Measurements from ENCODE around the gene SLC9A4. TPM values are rescaled to one million over a fixed set of nuclear protein-coding genes. Genes with fewer than 3 reads are reported as not detected.

SLC9A4 gene
- total RNA-seq, 1 experiment from 2014 or later: 0.07 TPM

GRCh38 chr2:102483086-102483485 is 10.1 kb downstream of the SLC9A4 start:
- Histone ChIP-seq H3K9me2 (ENCODE audit: insufficient read depth) (no peaks in the 10 kb centered on the region), H2AFZ (ENCODE audit: low read depth, low read length, poor library complexity, severe bottlenecking) (no peak overlapping the region), H3K9ac (ENCODE audit: low read length) (no peak overlapping the region), H3K27me3 (ENCODE audit: insufficient read depth, low read length) (peaks cover 8% of the 10 kb centered on the region; the same call in 1 of the 2 replicates), H3K4me1 (ENCODE audit: control insufficient read depth in 1 of 2, insufficient read depth in 2 of 2, low read length in 2 of 2) (no peaks in the 10 kb centered on the region; a peak in 1 of 4 replicates), H3K9me3 (ENCODE audit: control insufficient read depth in 1 of 2, insufficient read depth in 1 of 2, low read depth in 1 of 2, low read length in 2 of 2) (no peaks in the 10 kb centered on the region), H3K79me2 (ENCODE audit: insufficient read depth, low read length) (no peaks in the 10 kb centered on the region), H3K4me3 (replicated peaks in 1 of 2; ENCODE audit: low read depth in 1 of 2, low read length in 2 of 2) (no peak overlapping the region), H3K4me2 (ENCODE audit: low read length) (no peak overlapping the region), H3K36me3 (ENCODE audit: control insufficient read depth in 1 of 2, insufficient read depth in 2 of 2, low read length in 2 of 2) (no peaks in the 10 kb centered on the region), H3K27ac (ENCODE audit: low read depth, low read length) (no peak overlapping the region), H4K20me1 (ENCODE audit: insufficient read depth) (no peaks in the 10 kb centered on the region)
- ChIA-PET POLR2A (no interaction called here), CTCF (interaction anchor here (2.6 kb wide), 1 partner anchor 10 kb away, joined by 14 read pairs; the partner anchor contains the start of gene SLC9A4), RAD21 (ENCODE audit: low non-redundant PET in 1 of 2, low total read pairs in 2 of 2, uncharacterized antibody in 2 of 2, unreplicated experiment in 2 of 2) (no interaction called here)
- no peak for ATAC-seq
- BruUV-seq (replicated peaks): no TSS peak
- intact Hi-C loops (cut with micrococcal nuclease): no loop called here
- TF ChIP-seq POLR2A (IDR thresholded peaks at IDR 0.05; ENCODE audit: borderline replicate concordance, extremely low read depth, insufficient read depth, insufficient read length) (no peak), EGR1 (IDR thresholded peaks at IDR 0.05; ENCODE audit: low read depth) (no peak), FOSL1 (IDR thresholded peaks at IDR 0.05; ENCODE audit: low read depth) (no peak), EZH2 (IDR thresholded peaks at IDR 0.05) (no peak), TCF7L2 (IDR thresholded peaks at IDR 0.05; ENCODE audit: borderline replicate concordance, extremely low read depth, insufficient read depth, insufficient read length) (no peak), EZH2phosphoT487 (IDR thresholded peaks at IDR 0.05; ENCODE audit: borderline replicate concordance) (no peak), ELF1 (IDR thresholded peaks at IDR 0.05; ENCODE audit: borderline replicate concordance, low read depth) (no peak), ZBTB33 (IDR thresholded peaks at IDR 0.05; ENCODE audit: extremely low read depth, insufficient replicate concordance, low read length) (no peak), RAD21 (IDR thresholded peaks at IDR 0.05; ENCODE audit: low read depth) (no peak), SIN3A (IDR thresholded peaks at IDR 0.05; ENCODE audit: low read depth) (no peak), ZNF274 (IDR thresholded peaks at IDR 0.05; ENCODE audit: low read depth, low read length) (no peak), SRF (IDR thresholded peaks at IDR 0.05; ENCODE audit: low read depth) (no peak), CBX3 (IDR thresholded peaks at IDR 0.05; ENCODE audit: low read depth) (no peak), CEBPB (IDR thresholded peaks at IDR 0.05; ENCODE audit: low read depth) (no peak), JUND (IDR thresholded peaks at IDR 0.05) (no peak), YY1 (IDR thresholded peaks at IDR 0.05; ENCODE audit: extremely low read depth, insufficient replicate concordance, low read depth, low read length) (no peak)
- TF ChIP-seq, protein P1, sequence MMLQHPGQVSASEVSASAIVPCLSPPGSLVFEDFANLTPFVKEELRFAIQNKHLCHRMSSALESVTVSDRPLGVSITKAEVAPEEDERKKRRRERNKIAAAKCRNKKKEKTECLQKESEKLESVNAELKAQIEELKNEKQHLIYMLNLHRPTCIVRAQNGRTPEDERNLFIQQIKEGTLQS (IDR thresholded peaks at IDR 0.05): no peak
- TF ChIP-seq, protein P2, sequence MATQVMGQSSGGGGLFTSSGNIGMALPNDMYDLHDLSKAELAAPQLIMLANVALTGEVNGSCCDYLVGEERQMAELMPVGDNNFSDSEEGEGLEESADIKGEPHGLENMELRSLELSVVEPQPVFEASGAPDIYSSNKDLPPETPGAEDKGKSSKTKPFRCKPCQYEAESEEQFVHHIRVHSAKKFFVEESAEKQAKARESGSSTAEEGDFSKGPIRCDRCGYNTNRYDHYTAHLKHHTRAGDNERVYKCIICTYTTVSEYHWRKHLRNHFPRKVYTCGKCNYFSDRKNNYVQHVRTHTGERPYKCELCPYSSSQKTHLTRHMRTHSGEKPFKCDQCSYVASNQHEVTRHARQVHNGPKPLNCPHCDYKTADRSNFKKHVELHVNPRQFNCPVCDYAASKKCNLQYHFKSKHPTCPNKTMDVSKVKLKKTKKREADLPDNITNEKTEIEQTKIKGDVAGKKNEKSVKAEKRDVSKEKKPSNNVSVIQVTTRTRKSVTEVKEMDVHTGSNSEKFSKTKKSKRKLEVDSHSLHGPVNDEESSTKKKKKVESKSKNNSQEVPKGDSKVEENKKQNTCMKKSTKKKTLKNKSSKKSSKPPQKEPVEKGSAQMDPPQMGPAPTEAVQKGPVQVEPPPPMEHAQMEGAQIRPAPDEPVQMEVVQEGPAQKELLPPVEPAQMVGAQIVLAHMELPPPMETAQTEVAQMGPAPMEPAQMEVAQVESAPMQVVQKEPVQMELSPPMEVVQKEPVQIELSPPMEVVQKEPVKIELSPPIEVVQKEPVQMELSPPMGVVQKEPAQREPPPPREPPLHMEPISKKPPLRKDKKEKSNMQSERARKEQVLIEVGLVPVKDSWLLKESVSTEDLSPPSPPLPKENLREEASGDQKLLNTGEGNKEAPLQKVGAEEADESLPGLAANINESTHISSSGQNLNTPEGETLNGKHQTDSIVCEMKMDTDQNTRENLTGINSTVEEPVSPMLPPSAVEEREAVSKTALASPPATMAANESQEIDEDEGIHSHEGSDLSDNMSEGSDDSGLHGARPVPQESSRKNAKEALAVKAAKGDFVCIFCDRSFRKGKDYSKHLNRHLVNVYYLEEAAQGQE (IDR thresholded peaks at IDR 0.05; ENCODE audit: low read depth): no peak
- TF ChIP-seq, protein P3, sequence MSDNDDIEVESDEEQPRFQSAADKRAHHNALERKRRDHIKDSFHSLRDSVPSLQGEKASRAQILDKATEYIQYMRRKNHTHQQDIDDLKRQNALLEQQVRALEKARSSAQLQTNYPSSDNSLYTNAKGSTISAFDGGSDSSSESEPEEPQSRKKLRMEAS (IDR thresholded peaks at IDR 0.05): no peak
- DNase-seq (ENCODE audit: low read depth, low spot score): no peak
